Heart right ventricle (tissue), 16 donors: ENCODE data around the gene CDO1. TPM values are rescaled to one million over a fixed set of nuclear protein-coding genes. Genes with fewer than 3 reads are reported as not detected.
A peak's percentile ranks its signal among the peaks of the same experiment; 100 is the strongest.

Experiments used
- ATAC-seq, 8 donors: fragments of 200-7000 bp; cut with Tn5 transposase; one replicate each; pipeline ENCODE4 v1.9.1; 2020; ENCODE audit warnings: mild to moderate bottlenecking in 8 of 8, moderate library complexity in 8 of 8, moderate number of reproducible peaks in 1 of 8
- DNase-seq, 2 donors: peaks; one replicate each; pipeline ENCODE4 v3.0.0-alpha.2; 2020
- H3K27ac ChIP-seq, 10 donors: fragments of 200-600 bp; sonication (generic) in 2 of 10; one replicate each; pipeline versions ENCODE4 v1.5.0 to v1.8.0; 2020 to 2022; ENCODE audit warnings: mild to moderate bottlenecking in 3 of 10
- H3K27me3 ChIP-seq, 7 donors: fragments of 200-600 bp; one replicate each; pipeline ENCODE4 v1.8.0; 2021 to 2022; ENCODE audit warnings: mild to moderate bottlenecking in 2 of 7
- H3K36me3 ChIP-seq, 9 donors: fragments of 200-600 bp; sonication (generic) in 1 of 9; one replicate each; pipeline versions ENCODE4 v1.5.0 to v1.8.0; 2020 to 2022; ENCODE audit warnings: mild to moderate bottlenecking in 2 of 9
- H3K4me1 ChIP-seq, 9 donors: fragments of 200-600 bp; sonication (generic) in 1 of 9; one replicate each; pipeline versions ENCODE4 v1.5.0 to v1.8.0; 2020 to 2022; ENCODE audit warnings: mild to moderate bottlenecking in 4 of 9
- H3K4me3 ChIP-seq, 10 donors: fragments of 200-600 bp; sonication (generic) in 2 of 10; one replicate each; pipeline versions ENCODE4 v1.5.0 to v1.8.0; 2020 to 2022; ENCODE audit warnings: mild to moderate bottlenecking in 7 of 10, moderate library complexity in 2 of 10
- H3K9me3 ChIP-seq, 11 donors: fragments of 200-600 bp in 10 of 11; sonication (generic) in 2 of 11; one replicate each; pipeline versions ENCODE4 v1.5.0 to v1.8.0; 2013 to 2022; ENCODE audit warnings: mild to moderate bottlenecking in 2 of 11, control low read depth in 1 of 11, moderate library complexity in 1 of 11
- WGBS, 2 donors: extraction: QIAGEN DNeasy Blood & Tissue Kit; methylation state at CpG; one replicate each; pipeline ENCODE4 v1.1.7; 2013; ENCODE audit warnings: inconsistent platforms in 1 of 2; 5-methylcytosine and 5-hydroxymethylcytosine counted together
- intact Hi-C, 10 donors: fragments of 100-400 bp; cut with DNase I; formaldehyde crosslinking; loops; one replicate each; pipeline versions ENCODE4 v1.11.1 to v1.14.2; 2022
- polyA plus RNA-seq, 2 donors: library from polyadenylated mRNA; stranded (reverse); fragments of 200-250 nt; gene quantifications; one replicate each; pipeline ENCODE4 v1.2.3, GENCODE V29; 2013
- total RNA-seq, 10 donors: library from RNA; stranded (reverse); fragmentation: NEBNext Ultra II Directional in 3 of 10; extraction: Animal tissue kit (Norgen Biotek cat#: 25700) in 3 of 10; gene quantifications; one replicate each; pipeline versions ENCODE4 v1.2.1 to v1.2.4, GENCODE V29; 2021 to 2023
- TF ChIP-seq, protein P1 (sequence below), 9 donors: fragments of 200-600 bp; sonication (generic) in 2 of 9; IDR thresholded peaks; one replicate each; pipeline versions ENCODE4 v1.5.0 to v1.8.0; 2021 to 2022; ENCODE audit warnings: antibody characterized with exemption in 9 of 9, mild to moderate bottlenecking in 5 of 9, moderate library complexity in 1 of 9
- donor health status: Arrhythmogenic right ventricular cardiomyopathy.
- donor health status: ischemic (EF 13 %, LVEDD 7.1; RV severe dilation, severe dysfunction).
- donor health status: healthy with polysubstance abuse.
- donor health status: DM: no; HTN: yes; CAD: no.
- donor health status: DM: no; HTN: no; CAD: no.
- donor health status: ischemic (EF 25% LVEDD 6.9; RV normal size, moderate dysfunction).
- donor health status: ischemic (EF 25% LVEDD 5.7; RV mildly dilated, moderate dysfunction).
- donor health status: healthy.
- donor health status: DM: yes; HTN: yes; CAD: no.
- donor health status: Ischemic cardiomyopathy.
- donor health status: ischemic (EF 35%, LVEDD 5.7; RV mildly dilated, moderate dysfunction).
- donor health status: nonischemic (EF 11% LVEDD 7.7; RV severe dilation, severe dysfunction).
- donor health status: DM: yes; HTN: yes; CAD: no.
- donor health status: PGD.
- donor health status: ischemic (EF 29% LVEDD 5.4; RV normal size, mild dysfunction).
- donor health status: nonischemic (EF 23%, LVEDD 6.1; RV moderate dilation, normal function).

The CDO1 gene
- total and polyA plus RNA-seq, 12 donors = 2.3 to 14.8 (median 5.0) TPM

- ATAC-seq = no peak
- Histone ChIP-seq H3K9me3 (no peaks in the 10 kb centered on the region), H3K36me3 (no peaks in the 10 kb centered on the region), H3K27me3 (peaks cover 0 to 25% (median 10%) of the 10 kb centered on the region in 7 donors), H3K27ac (no peak overlapping the region), H3K4me1 (no peaks in the 10 kb centered on the region), H3K4me3 (no peak overlapping the region)
- no peak for DNase-seq
- intact Hi-C loops = no loop called here
- TF ChIP-seq, protein P1, sequence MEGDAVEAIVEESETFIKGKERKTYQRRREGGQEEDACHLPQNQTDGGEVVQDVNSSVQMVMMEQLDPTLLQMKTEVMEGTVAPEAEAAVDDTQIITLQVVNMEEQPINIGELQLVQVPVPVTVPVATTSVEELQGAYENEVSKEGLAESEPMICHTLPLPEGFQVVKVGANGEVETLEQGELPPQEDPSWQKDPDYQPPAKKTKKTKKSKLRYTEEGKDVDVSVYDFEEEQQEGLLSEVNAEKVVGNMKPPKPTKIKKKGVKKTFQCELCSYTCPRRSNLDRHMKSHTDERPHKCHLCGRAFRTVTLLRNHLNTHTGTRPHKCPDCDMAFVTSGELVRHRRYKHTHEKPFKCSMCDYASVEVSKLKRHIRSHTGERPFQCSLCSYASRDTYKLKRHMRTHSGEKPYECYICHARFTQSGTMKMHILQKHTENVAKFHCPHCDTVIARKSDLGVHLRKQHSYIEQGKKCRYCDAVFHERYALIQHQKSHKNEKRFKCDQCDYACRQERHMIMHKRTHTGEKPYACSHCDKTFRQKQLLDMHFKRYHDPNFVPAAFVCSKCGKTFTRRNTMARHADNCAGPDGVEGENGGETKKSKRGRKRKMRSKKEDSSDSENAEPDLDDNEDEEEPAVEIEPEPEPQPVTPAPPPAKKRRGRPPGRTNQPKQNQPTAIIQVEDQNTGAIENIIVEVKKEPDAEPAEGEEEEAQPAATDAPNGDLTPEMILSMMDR (IDR thresholded peaks at IDR 0.05) = no peak
- WGBS, 2 donors = 88 to 99% methylated on average over 1 of the region's 1 CpG
These were observed 28.0 kb downstream of the CDO1 start for GRCh38 chr5:115788440-115788839.

DNA sequence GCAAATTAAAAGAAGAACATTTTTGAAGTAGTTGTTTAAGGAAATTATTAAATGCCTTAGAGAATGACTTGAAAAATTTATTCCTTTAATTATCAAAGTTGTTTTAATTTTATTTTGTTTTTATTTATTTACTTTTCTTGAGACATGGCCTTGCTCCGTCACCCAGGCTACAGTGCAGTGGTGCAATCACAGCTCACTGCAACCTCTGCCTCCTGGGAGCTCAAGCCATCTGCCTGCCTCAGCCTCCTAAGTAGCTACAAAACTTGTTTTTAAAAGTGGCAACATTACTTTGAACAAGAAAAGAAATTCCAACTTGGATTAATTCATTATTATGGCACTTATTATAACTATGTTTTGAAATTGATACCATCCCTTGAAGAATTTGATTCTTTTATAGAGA is 29.0 kb downstream of the CDO1 start:
- no peak for ATAC-seq
- no peak overlapping the region for H3K4me3 ChIP-seq
- WGBS, 2 donors = 23 to 45% methylated on average over 1 of the region's 1 CpG
- intact Hi-C loops = no loop called here
- no peaks in the 10 kb centered on the region for H3K36me3 ChIP-seq
- H3K27me3 ChIP-seq = peaks cover 0 to 25% (median 10%) of the 10 kb centered on the region in 7 donors
- no peaks in the 10 kb centered on the region for H3K9me3 ChIP-seq
- TF ChIP-seq, protein P1 (IDR thresholded peaks at IDR 0.05) = no peak
- no peak for DNase-seq
- no peak overlapping the region for H3K27ac ChIP-seq
- no peaks in the 10 kb centered on the region for H3K4me1 ChIP-seq

- 39 to 43% methylated on average over 6 of the region's 6 CpGs for WGBS, 2 donors
- Histone ChIP-seq H3K27ac (no peak overlapping the region), H3K27me3 (peaks cover 0 to 12% (median 0%) of the 10 kb centered on the region in 7 donors), H3K36me3 (no peaks in the 10 kb centered on the region), H3K4me3 (no peak overlapping the region), H3K4me1 (no peaks in the 10 kb centered on the region), H3K9me3 (no peaks in the 10 kb centered on the region)
- ATAC-seq = no peak
- no peak for DNase-seq
- TF ChIP-seq, protein P1 (IDR thresholded peaks at IDR 0.05) = no peak
- intact Hi-C loops = no loop called here
These were observed 30.9 kb downstream of the CDO1 start for GRCh38 chr5:115785381-115786065.

DNA sequence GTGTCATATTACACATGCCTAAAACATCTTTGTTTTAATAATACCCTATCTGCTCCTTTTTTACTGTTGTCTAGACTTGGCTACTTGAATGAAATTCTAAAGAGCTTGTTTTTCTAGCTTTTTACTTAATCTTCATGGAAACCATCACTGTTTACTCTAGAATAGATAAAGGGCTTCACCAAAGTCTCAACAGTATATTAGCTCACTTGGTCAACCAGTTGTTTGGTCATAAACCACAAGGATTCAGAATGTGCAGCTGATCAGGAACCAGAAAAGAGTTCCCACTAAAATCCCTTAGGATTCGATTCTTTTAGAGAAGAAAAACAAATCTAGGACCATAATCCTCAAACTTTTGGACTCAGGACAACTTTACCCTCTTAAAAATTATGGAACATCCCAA is 38.0 kb downstream of the CDO1 start:
- Histone ChIP-seq H3K36me3 (no peaks in the 10 kb centered on the region), H3K27ac (peak overlapping the region in 3 of 10 donors; percentile 5 to 40 (median 12)), H3K4me1 (peaks cover 0 to 6% (median 2%) of the 10 kb centered on the region in 9 donors), H3K4me3 (no peak overlapping the region), H3K9me3 (no peaks in the 10 kb centered on the region), H3K27me3 (no peaks in the 10 kb centered on the region)
- intact Hi-C loops = no loop called here
- ATAC-seq (peak in 5 of 8 donors; percentile 39 to 68 (median 49)), DNase-seq (no peak)
- WGBS, 2 donors = 40 to 52% methylated on average over 1 of the region's 1 CpG
- TF ChIP-seq, protein P1 (IDR thresholded peaks at IDR 0.05) = no peak
